Stimulated activated naive B cell treated with anti-CD40 and anti-IgM and Interleukin-4, amounts not matched to agents 10 μg/mL and 1 μg/mL and 100 μg/mL, for 72 hours (primary cell): ENCODE measurements around the gene FHL5.
"Not testable (repeated sequence)": the region's sequence is repeated elsewhere in the genome, so short reads cannot be mapped to it uniquely, and the experiment has no call there.

Source experiments
- ATAC-seq, 2 donors: fragments of 150-1000 bp; cut with Tn5 transposase; replicated peaks; 2 replicates each; pipeline ENCODE4 v1.10.0; 2021; ENCODE audit warnings: moderate library complexity in 1 of 2
- DNase-seq: peaks from one replicate; pipeline ENCODE4 v3.0.0; 2021
- H3K27ac Mint-ChIP-seq: one replicate; pipeline ENCODE4 v1.8.0; 2022; ENCODE audit warnings: mild to moderate bottlenecking, mixed read lengths
- H3K27me3 Mint-ChIP-seq, 2 donors: one replicate each; pipeline ENCODE4 v1.8.0; 2022; ENCODE audit warnings: mixed read lengths in 2 of 2
- H3K36me3 Mint-ChIP-seq, 2 donors: one replicate each; pipeline ENCODE4 v1.8.0; 2022; ENCODE audit warnings: mixed read lengths in 2 of 2, mild to moderate bottlenecking in 1 of 2
- H3K4me1 Mint-ChIP-seq, 2 donors: one replicate each; pipeline ENCODE4 v1.8.0; 2022; ENCODE audit warnings: mixed read lengths in 2 of 2, mild to moderate bottlenecking in 1 of 2
- H3K4me3 Mint-ChIP-seq, 2 donors: one replicate each; pipeline ENCODE4 v1.8.0; 2022; ENCODE audit warnings: mild to moderate bottlenecking in 2 of 2, mixed read lengths in 2 of 2, moderate library complexity in 1 of 2
- H3K9me3 Mint-ChIP-seq, 2 donors: one replicate each; pipeline ENCODE4 v1.8.0; 2022; ENCODE audit warnings: mixed read lengths in 2 of 2, mild to moderate bottlenecking in 1 of 2

Gene FHL5

GRCh38 chr6:96562886-96563285 lies at the start of gene FHL5:
Gene FHL5, plus strand, starts transcription at chr6:96563128. Its CDS starts 40,486 bp downstream, at chr6:96603614.
- H3K27me3 Mint-ChIP-seq: peaks cover 5 to 8% of the 10 kb centered on the region in 2 donors

DNA sequence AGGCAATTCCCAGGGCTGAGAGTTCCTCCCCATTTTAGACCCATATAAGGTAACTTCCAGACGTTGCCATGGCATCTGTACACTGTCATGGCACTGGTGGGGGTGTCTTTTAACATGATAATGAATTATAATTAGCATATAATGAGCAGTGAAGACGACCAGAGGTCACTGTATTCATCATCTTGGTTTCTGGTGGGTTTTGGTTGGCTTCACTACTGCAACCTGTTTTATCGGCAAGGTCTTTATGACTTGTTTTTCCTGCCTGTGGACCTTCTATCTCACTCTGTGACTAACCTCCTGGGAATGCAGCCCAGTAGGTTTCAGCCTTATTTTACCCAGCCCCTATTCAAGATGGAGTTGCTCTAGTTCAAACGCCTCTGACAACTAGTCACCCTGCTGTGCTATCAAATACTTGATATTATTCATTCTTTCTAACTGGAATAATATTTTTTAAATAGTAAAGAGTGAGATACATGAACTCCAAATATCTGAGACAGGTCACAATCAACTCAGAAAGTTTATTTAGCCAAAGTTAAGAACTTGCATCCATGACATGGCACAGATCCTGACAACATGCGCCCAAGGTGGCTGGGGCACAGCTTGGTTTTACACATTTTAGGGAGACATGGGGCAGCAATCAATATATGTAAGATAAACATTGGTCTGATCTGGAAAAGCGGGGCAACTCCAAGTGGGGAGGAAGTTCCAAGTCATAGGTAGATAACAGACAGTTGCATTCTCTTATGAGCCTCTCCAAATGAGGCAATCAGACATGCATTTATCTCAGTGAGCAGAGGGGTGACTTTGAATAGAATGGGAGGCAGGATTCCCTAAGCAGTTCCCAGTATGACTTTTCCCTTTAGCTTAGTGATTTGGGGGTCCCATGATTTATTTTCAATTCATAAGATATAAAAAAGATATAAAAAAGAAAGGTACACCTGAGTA lies 42.5 kb upstream of the FHL5 start:
- H3K27ac Mint-ChIP-seq: peak overlapping the region; percentile 25
- H3K4me1 Mint-ChIP-seq: peaks cover 7% of the 10 kb centered on the region in 2 donors
- no peaks in the 10 kb centered on the region for H3K27me3 Mint-ChIP-seq
- H3K4me3 Mint-ChIP-seq: peak overlapping the region; percentile 57 to 99
- DNase-seq (no peak), ATAC-seq (no peak)
- peaks cover 5 to 6% of the 10 kb centered on the region in 2 donors for H3K36me3 Mint-ChIP-seq
- no peaks in the 10 kb centered on the region for H3K9me3 Mint-ChIP-seq

More at GRCh38 chr6:96562886-96563285, at the start of gene FHL5:
- ATAC-seq: no peak
- Mint-ChIP-seq H3K4me3 (no peak within 1 kb of the TSS), H3K4me1 (no peaks in the 10 kb centered on the region), H3K36me3 (no peaks in the 10 kb centered on the region), H3K9me3 (peaks cover 0 to 4% of the 10 kb centered on the region in 2 donors), H3K27ac (no peak within 1 kb of the TSS)
- DNase-seq: no peak

DNA sequence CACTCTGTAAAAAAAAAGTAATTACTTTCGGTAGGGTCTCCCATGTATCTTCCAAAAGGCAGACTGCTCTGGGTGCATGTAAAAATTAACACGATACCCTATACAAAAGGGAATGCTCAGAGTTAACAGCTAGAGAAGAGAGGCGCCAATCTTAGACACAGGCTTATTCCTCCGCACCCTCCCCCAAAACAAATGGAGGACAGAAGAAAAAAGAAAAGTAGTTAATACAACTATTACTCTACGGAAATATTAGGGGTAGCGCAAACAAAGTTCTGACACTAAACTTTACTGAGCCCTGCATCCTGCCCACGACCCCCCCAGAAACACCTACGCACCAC lies 41.7 kb upstream of the FHL5 start:
- Mint-ChIP-seq H3K27ac (peak overlapping the region; percentile 100), H3K36me3 (peaks cover 9 to 12% of the 10 kb centered on the region in 2 donors), H3K27me3 (no peaks in the 10 kb centered on the region), H3K9me3 (no peaks in the 10 kb centered on the region), H3K4me3 (peak overlapping the region; percentile 99 to 100), H3K4me1 (peaks cover 7% of the 10 kb centered on the region in 2 donors)
- ATAC-seq (peak in 1 of 2 donors; percentile 33), DNase-seq (no peak)

DNA sequence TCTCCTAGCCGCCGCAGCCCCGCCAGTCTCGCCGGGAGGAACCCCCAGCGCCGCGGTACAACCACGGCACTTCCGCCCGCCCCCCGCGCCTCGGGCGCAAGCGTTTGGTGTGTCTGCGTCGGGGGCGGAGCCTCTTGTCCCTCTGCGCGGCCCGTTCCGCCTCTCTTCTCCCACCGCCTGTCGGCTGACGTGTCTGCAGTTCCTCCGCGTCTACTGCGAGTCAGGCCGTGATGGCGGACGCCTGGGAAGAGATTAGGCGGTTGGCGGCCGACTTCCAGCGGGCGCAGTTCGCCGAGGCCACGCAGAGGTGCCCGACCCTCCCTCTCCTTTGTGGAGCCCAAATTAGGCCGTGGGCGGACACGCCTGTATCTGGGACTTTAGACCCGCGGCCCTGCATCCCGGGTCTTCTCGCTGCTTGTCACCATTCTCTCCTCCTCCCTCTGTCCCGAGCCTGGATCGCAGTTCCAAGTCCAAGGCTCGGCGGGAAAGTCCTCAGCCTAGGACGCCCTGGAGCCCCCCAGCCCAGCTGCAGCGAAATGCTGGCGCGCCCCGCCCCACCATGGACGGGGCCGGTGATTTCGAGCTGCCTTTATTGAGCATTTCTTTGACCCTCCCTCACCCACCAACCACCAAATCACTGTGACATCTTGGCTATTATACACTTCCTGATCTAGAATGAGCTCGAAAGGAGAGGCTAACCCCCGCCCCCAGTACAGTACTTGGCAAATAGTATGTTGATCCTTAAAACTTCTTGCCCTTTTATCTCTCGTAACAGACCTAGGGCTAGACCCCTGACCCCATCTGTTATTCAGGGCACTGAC lies 41.1 kb upstream of the FHL5 start, which contains the start of gene UFL1:
Gene UFL1 (plus strand): TSS at position 163 of the 821 bp plus-strand sequence. CDS start 68 bp downstream, at position 231.
- peak; percentile 93 for DNase-seq
- Mint-ChIP-seq H3K27me3 (no peaks in the 10 kb centered on the region), H3K9me3 (no peaks in the 10 kb centered on the region), H3K4me3 (peak within 1 kb of the TSS; percentile 99 to 100), H3K4me1 (peaks cover 7% of the 10 kb centered on the region in 2 donors), H3K27ac (peak within 1 kb of the TSS; percentile 100), H3K36me3 (peaks cover 11 to 14% of the 10 kb centered on the region in 2 donors)
- ATAC-seq: peak; percentile 95 to 98

DNA sequence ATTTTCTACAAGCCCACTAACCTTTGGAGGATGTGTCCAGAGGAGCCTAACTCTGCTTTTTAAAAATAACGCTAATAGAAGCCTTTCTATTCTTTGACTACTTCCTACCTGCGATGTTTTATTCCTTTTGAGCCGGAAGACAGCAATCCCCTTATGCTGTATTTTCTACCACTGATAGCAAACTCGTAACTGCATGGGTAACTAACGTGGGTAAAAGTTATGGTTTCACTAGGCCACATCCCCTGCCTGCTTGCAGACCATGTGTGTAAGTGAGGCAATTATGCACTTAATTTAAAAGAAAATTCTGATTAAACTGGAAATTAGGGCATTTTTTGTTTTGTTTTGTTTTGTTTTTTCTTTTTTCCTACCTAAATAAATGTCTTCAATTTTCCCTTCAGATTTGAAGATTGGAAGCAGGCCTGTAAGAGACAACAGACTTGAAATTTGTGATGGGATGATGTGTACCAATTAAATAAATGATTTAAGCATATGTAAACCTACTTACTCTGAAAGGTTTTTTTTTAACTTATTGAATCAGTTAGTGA lies 40.4 kb upstream of the FHL5 start:
- Mint-ChIP-seq H3K9me3 (no peaks in the 10 kb centered on the region), H3K27me3 (no peaks in the 10 kb centered on the region), H3K4me3 (peak overlapping the region; percentile 99 to 100), H3K27ac (peak overlapping the region; percentile 100), H3K4me1 (peaks cover 7% of the 10 kb centered on the region in 2 donors), H3K36me3 (peaks cover 14 to 18% of the 10 kb centered on the region in 2 donors)
- DNase-seq (no peak), ATAC-seq (peak; percentile 18 to 24)

- ATAC-seq (no peak), DNase-seq (no peak)
- H3K4me3 Mint-ChIP-seq: no peak overlapping the region
- H3K9me3 Mint-ChIP-seq: peaks cover 6 to 12% of the 10 kb centered on the region in 2 donors
- no peaks in the 10 kb centered on the region for H3K27me3 Mint-ChIP-seq
- H3K4me1 Mint-ChIP-seq: peaks cover 15 to 24% of the 10 kb centered on the region in 2 donors
- peaks cover 42 to 55% of the 10 kb centered on the region in 2 donors for H3K36me3 Mint-ChIP-seq
- no peak overlapping the region for H3K27ac Mint-ChIP-seq
These were observed 34.7 kb upstream of the FHL5 start for GRCh38 chr6:96528193-96528592.

GRCh38 chr6:96532399-96532798 lies 30.5 kb upstream of the FHL5 start:
- H3K4me1 Mint-ChIP-seq: peaks cover 15 to 24% of the 10 kb centered on the region in 2 donors
- no peak overlapping the region for H3K4me3 Mint-ChIP-seq
- H3K27ac Mint-ChIP-seq: no peak overlapping the region
- DNase-seq (no peak), ATAC-seq (peak; percentile 83 to 88)
- peaks cover 40 to 46% of the 10 kb centered on the region in 2 donors for H3K36me3 Mint-ChIP-seq
- no peaks in the 10 kb centered on the region for H3K27me3 Mint-ChIP-seq
- peaks cover 6 to 14% of the 10 kb centered on the region in 2 donors for H3K9me3 Mint-ChIP-seq

DNA sequence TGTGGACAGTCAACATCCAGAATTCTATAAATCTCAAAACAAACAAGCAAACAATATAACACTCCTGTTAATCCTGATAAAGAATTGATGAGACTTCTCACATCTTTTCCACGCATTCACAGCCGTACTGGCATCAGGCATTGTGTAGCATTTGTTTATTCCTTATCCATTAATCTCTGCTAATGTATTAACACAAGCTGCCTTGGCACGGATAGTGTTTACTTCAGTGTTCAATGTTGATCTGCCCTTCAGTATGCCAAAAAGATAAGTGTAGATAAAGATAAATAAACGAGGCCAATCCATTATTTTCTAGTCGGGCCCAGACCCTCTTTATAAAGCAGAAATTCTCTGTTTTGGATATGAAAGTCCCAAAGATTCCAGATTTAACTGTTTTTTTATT lies 25.2 kb upstream of the FHL5 start:
- ATAC-seq: no peak
- H3K36me3 Mint-ChIP-seq: peaks cover 23 to 26% of the 10 kb centered on the region in 2 donors
- no peak overlapping the region for H3K27ac Mint-ChIP-seq
- DNase-seq: no peak
- H3K9me3 Mint-ChIP-seq: peaks cover 0 to 3% of the 10 kb centered on the region in 2 donors
- H3K27me3 Mint-ChIP-seq: no peaks in the 10 kb centered on the region
- H3K4me3 Mint-ChIP-seq: no peak overlapping the region
- peaks cover 0 to under 1% of the 10 kb centered on the region in 2 donors for H3K4me1 Mint-ChIP-seq

DNA sequence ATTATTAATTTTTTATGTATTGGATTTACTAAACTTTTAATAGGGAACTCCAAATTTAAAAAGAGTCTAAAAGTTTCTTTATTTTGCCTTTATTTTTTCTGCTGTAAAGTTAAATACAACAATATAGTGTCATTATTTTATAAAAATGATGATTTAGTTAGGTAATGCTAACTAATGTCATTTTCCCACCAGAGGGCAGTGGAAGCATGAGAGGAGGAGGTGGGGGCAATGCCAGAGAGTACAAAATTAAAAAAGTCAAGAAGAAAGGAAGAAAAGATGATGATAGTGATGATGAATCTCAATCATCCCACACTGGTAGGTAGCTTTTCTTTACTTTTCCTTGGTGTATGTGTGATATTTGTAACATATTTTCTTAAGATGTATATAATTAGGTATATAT lies 20.2 kb upstream of the FHL5 start:
- no peak overlapping the region for H3K27ac Mint-ChIP-seq
- no peaks in the 10 kb centered on the region for H3K4me1 Mint-ChIP-seq

GRCh38 chr6:96545882-96546281 lies 17.0 kb upstream of the FHL5 start:
- Mint-ChIP-seq H3K27ac (no peak overlapping the region), H3K9me3 (no peaks in the 10 kb centered on the region), H3K4me1 (no peaks in the 10 kb centered on the region), H3K4me3 (no peak overlapping the region), H3K36me3 (peaks cover 33 to 45% of the 10 kb centered on the region in 2 donors), H3K27me3 (no peaks in the 10 kb centered on the region)
- ATAC-seq (no peak), DNase-seq (no peak)

More for the DNA sequence above, 20.2 kb upstream of the FHL5 start:
- no peaks in the 10 kb centered on the region for H3K27me3 Mint-ChIP-seq
- peaks cover 36 to 45% of the 10 kb centered on the region in 2 donors for H3K36me3 Mint-ChIP-seq
- no peaks in the 10 kb centered on the region for H3K9me3 Mint-ChIP-seq
- no peak overlapping the region for H3K4me3 Mint-ChIP-seq
- DNase-seq (no peak), ATAC-seq (no peak)

- no peaks in the 10 kb centered on the region for H3K27me3 Mint-ChIP-seq
- H3K36me3 Mint-ChIP-seq: peaks cover 30 to 46% of the 10 kb centered on the region in 2 donors
- no peaks in the 10 kb centered on the region for H3K9me3 Mint-ChIP-seq
- H3K27ac Mint-ChIP-seq: no peak overlapping the region
- DNase-seq: no peak
- no peak for ATAC-seq
- H3K4me1 Mint-ChIP-seq: no peaks in the 10 kb centered on the region
- H3K4me3 Mint-ChIP-seq: no peak overlapping the region
These were observed 15.3 kb upstream of the FHL5 start for GRCh38 chr6:96547654-96548053.

DNA sequence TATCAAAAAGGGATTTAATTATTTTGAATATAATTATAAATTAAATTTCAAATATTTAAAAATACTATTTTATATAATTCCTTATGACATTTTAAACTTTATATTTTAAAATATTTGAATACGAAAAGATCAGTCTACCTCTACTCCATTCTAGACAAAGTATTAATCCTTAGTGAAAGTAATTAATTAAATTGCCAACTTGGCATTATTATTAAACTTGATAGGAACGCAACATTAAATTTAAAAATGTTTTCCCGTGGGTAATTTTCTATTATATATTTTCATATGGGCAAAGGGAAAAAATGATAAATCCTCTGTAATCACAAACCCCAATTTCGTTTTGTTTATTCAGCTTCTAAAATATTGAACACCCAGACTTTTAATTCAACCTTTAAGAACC lies 8.4 kb upstream of the FHL5 start:
- no peak for DNase-seq
- ATAC-seq: no peak
- Mint-ChIP-seq H3K27ac (no peak overlapping the region), H3K36me3 (peaks cover 34 to 46% of the 10 kb centered on the region in 2 donors), H3K4me3 (no peak overlapping the region), H3K27me3 (no peaks in the 10 kb centered on the region), H3K9me3 (peaks cover 0 to 2% of the 10 kb centered on the region in 2 donors), H3K4me1 (no peaks in the 10 kb centered on the region)

- ATAC-seq, H3K4me3 Mint-ChIP-seq, H3K9me3 Mint-ChIP-seq, H3K27me3 Mint-ChIP-seq, H3K4me1 Mint-ChIP-seq, H3K27ac Mint-ChIP-seq, DNase-seq: not testable (repeated sequence)
- peaks cover 18 to 25% of the 10 kb centered on the region in 2 donors for H3K36me3 Mint-ChIP-seq
These were observed 3.2 kb upstream of the FHL5 start for GRCh38 chr6:96559740-96560139.

- ATAC-seq (no peak), DNase-seq (no peak)
- no peaks in the 10 kb centered on the region for H3K36me3 Mint-ChIP-seq
- no peak overlapping the region for H3K27ac Mint-ChIP-seq
- H3K4me3 Mint-ChIP-seq: no peak overlapping the region
- H3K9me3 Mint-ChIP-seq: peaks cover under 1 to 6% of the 10 kb centered on the region in 2 donors
- no peaks in the 10 kb centered on the region for H3K4me1 Mint-ChIP-seq
- H3K27me3 Mint-ChIP-seq: peaks cover 9 to 16% of the 10 kb centered on the region in 2 donors
These were observed 925 bp downstream of the FHL5 start for GRCh38 chr6:96563853-96564252.
